Fibroblast of villous mesenchyme (primary cell): Measurements from ENCODE around the gene GPRIN3. TPM values are rescaled to one million over a fixed set of nuclear protein-coding genes. Genes with fewer than 3 reads are reported as not detected.

Experiments used
- DNase-seq: peaks from one replicate; pipeline ENCODE4 v3.0.0-alpha.2; 2010; ENCODE audit warnings: low read depth
- H3K4me3 ChIP-seq: 2 replicates; pipeline ENCODE4 v1.5.1; 2011; ENCODE audit warnings: low read depth, mild to moderate bottlenecking, low read length
- CTCF ChIP-seq: IDR thresholded peaks from 2 replicates; pipeline ENCODE4 v1.5.1; 2012; ENCODE audit warnings: low read depth, mild to moderate bottlenecking, low read length; ENCODE audit not compliant: insufficient read depth
- total RNA-seq: library from RNA; depleted of rRNA; stranded (reverse); fragments of >200 nt; gene quantifications from 2 replicates; pipeline ENCODE4 v1.2.3, GENCODE V29; 2012

The GPRIN3 gene
- total RNA-seq, 1 donor: 0.43 TPM

- TF ChIP-seq CTCF: no peak
- H3K4me3 ChIP-seq: no peak overlapping the region
- DNase-seq: peak; percentile 48
Observed at GRCh38 chr4:89347363-89348025, 39.9 kb upstream of the GPRIN3 start.

GRCh38 chr4:89344571-89344970 lies 37.0 kb upstream of the GPRIN3 start:
- H3K4me3 ChIP-seq: no peak overlapping the region
- no peak for TF ChIP-seq CTCF
- DNase-seq: peak; percentile 40

- no peak overlapping the region for H3K4me3 ChIP-seq
- no peak for DNase-seq
- TF ChIP-seq CTCF: no peak
Observed at GRCh38 chr4:89338206-89338605, 30.6 kb upstream of the GPRIN3 start.

- no peak for DNase-seq
- H3K4me3 ChIP-seq: no peak overlapping the region
- TF ChIP-seq CTCF: no peak
Observed at GRCh38 chr4:89337681-89338080, 30.1 kb upstream of the GPRIN3 start.

GRCh38 chr4:89336818-89337420 lies 29.3 kb upstream of the GPRIN3 start:
- TF ChIP-seq CTCF: no peak
- H3K4me3 ChIP-seq: no peak overlapping the region
- no peak for DNase-seq

- no peak for DNase-seq
- no peak for TF ChIP-seq CTCF
- H3K4me3 ChIP-seq: no peak overlapping the region
Observed at GRCh38 chr4:89334830-89335229, 27.2 kb upstream of the GPRIN3 start.
